Esophagus muscularis mucosa (tissue), 4 donors: Measurements from ENCODE around the gene CYP46A1.

Source experiments
- EP300 ChIP-seq: sonication (generic); formaldehyde crosslinking; IDR thresholded peaks from one replicate; pipeline ENCODE4 v1.6.1; 2017; ENCODE audit warnings: antibody characterized with exemption
- POLR2A ChIP-seq: fragments of 450-650 bp; IDR thresholded peaks from one replicate; pipeline ENCODE4 v1.6.1; 2017; ENCODE audit warnings: antibody characterized with exemption, moderate library complexity, mild to moderate bottlenecking, low read depth
- POLR2AphosphoS5 ChIP-seq, 2 donors: sonication (generic); formaldehyde crosslinking; IDR thresholded peaks; one replicate each; pipeline ENCODE4 v1.6.1; 2017; ENCODE audit warnings: antibody characterized with exemption in 2 of 2
- TF ChIP-seq, protein P1 (sequence below), 3 experiments: fragments of 200-600 bp in 2 of 3; fragments of 450-650 bp in 1 of 3; sonication (generic) in 2 of 3; IDR thresholded peaks; one replicate each; pipeline ENCODE4 v1.5.1; 2017 to 2019; ENCODE audit warnings: antibody characterized with exemption in 3 of 3, mild to moderate bottlenecking in 2 of 3, moderate library complexity in 1 of 3

- TF ChIP-seq, protein P1, sequence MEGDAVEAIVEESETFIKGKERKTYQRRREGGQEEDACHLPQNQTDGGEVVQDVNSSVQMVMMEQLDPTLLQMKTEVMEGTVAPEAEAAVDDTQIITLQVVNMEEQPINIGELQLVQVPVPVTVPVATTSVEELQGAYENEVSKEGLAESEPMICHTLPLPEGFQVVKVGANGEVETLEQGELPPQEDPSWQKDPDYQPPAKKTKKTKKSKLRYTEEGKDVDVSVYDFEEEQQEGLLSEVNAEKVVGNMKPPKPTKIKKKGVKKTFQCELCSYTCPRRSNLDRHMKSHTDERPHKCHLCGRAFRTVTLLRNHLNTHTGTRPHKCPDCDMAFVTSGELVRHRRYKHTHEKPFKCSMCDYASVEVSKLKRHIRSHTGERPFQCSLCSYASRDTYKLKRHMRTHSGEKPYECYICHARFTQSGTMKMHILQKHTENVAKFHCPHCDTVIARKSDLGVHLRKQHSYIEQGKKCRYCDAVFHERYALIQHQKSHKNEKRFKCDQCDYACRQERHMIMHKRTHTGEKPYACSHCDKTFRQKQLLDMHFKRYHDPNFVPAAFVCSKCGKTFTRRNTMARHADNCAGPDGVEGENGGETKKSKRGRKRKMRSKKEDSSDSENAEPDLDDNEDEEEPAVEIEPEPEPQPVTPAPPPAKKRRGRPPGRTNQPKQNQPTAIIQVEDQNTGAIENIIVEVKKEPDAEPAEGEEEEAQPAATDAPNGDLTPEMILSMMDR (IDR thresholded peaks at IDR 0.05) = no peak
- no peak for TF ChIP-seq POLR2A
- TF ChIP-seq POLR2AphosphoS5 (IDR thresholded peaks at IDR 0.05) = no peak
- TF ChIP-seq EP300 = no peak
Observed at GRCh38 chr14:99733211-99733539, 49.1 kb downstream of the CYP46A1 start.
